ENCODE results near the gene ADGRD2. TPM values are rescaled to one million over a fixed set of nuclear protein-coding genes. Genes with fewer than 3 reads are reported as not detected.
A peak's percentile ranks its signal among the peaks of the same experiment; 100 is the strongest.

Gene ADGRD2
- total and polyA plus RNA-seq, 2 of the 13 experiments (the other 11 are each of a cell fraction or from before 2014, with no cell fraction given), result not detected

GRCh38 chr9:124489222-124489621, 39.0 kb downstream of the ADGRD2 start (continued):
- TF ChIP-seq NONO (IDR thresholded peaks at IDR 0.05) (no peak), NONO (CRISPR knock-in tag; conservative IDR thresholded peaks at IDR 0.05) (0 out of 2 replicates have a peak, but pooled peaks have one; percentile 18), TSC22D2 (CRISPR knock-in tag; IDR thresholded peaks at IDR 0.05; ENCODE audit: borderline replicate concordance) (no peak), KLF12 (CRISPR knock-in tag; IDR thresholded peaks at IDR 0.05; ENCODE audit: borderline replicate concordance) (no peak), ZNF781 (CRISPR knock-in tag; IDR thresholded peaks at IDR 0.05; ENCODE audit: borderline replicate concordance, not compliant biosample characterization) (no peak), HNF4A (CRISPR knock-in tag; IDR thresholded peaks at IDR 0.05) (no peak)

GRCh38 chr9:124490004-124490403, 39.8 kb downstream of the ADGRD2 start:
- H3K4me1 ChIP-seq (ENCODE audit: insufficient read depth, low read length), result no peaks in the 10 kb centered on the region
- POLR2A ChIA-PET, result interaction anchor here (0.8 kb wide), 1 partner anchor 47 kb away, joined by 3 read pairs; no protein-coding TSS in a partner anchor
- no peaks in the 10 kb centered on the region for H3K79me2 ChIP-seq (ENCODE audit: insufficient read depth, low read length)
- FAIRE-seq, result no peak
- no peak for DNase-seq (ENCODE audit: low spot score)
- H3K4me3 ChIP-seq (replicated peaks in 1 of 3; ENCODE audit: insufficient read depth in 1 of 3, low read depth in 2 of 3, low read length in 3 of 3), result no peak overlapping the region
- no peak overlapping the region for H3K4me2 ChIP-seq (ENCODE audit: low read depth, low read length)
- peaks cover 1 to 2% of the 10 kb centered on the region in 2 experiments; a peak in 3 of 5 replicates for H3K36me3 ChIP-seq (replicated peaks in 1 of 2; ENCODE audit: control insufficient read depth in 1 of 2, insufficient read depth in 2 of 2, low read length in 2 of 2)
- no peaks in the 10 kb centered on the region for H4K20me1 ChIP-seq (ENCODE audit: insufficient read depth, low read length)
- no peak overlapping the region for H3K9ac ChIP-seq (ENCODE audit: insufficient read depth, low read depth, low read length)
- H3K27ac ChIP-seq (ENCODE audit: extremely low read length, insufficient read depth, low read length), result no peak overlapping the region
- intact Hi-C loops (cut with micrococcal nuclease; ENCODE audit: unreplicated experiment), result no loop called here
- H3K9me3 ChIP-seq (ENCODE audit: low read length), result no peaks in the 10 kb centered on the region
- 100% methylated on average over 2 of the region's 2 CpGs for WGBS (ENCODE audit: low lambda C conversion rate)
- no TSS peak for BruUV-seq (replicated peaks)
- no peaks in the 10 kb centered on the region for H3K27me3 ChIP-seq (ENCODE audit: control insufficient read depth in 1 of 2, insufficient read depth in 2 of 2, low read length in 2 of 2)
- in situ Hi-C loops (cut with HindIII; ENCODE audit: extremely low pct_ligation_motif_present, low pct_unique_long_range_greater_than_20kb), result no loop called here
- ATAC-seq, result no peak
- TF ChIP-seq ZNF234 (CRISPR knock-in tag; conservative IDR thresholded peaks at IDR 0.05) (no peak), HNRNPL (IDR thresholded peaks at IDR 0.05; ENCODE audit: low read depth, low read length) (no peak), HDAC1 (CRISPR knock-in tag; IDR thresholded peaks at IDR 0.05) (no peak), KAT8 (CRISPR knock-in tag; IDR thresholded peaks at IDR 0.05) (no peak), DR1 (CRISPR knock-in tag; IDR thresholded peaks at IDR 0.05) (no peak), ZNF674 (CRISPR knock-in tag; IDR thresholded peaks at IDR 0.05; ENCODE audit: low read depth) (no peak), ZNF296 (CRISPR knock-in tag; conservative IDR thresholded peaks at IDR 0.05) (no peak), AHDC1 (CRISPR knock-in tag; IDR thresholded peaks at IDR 0.05; ENCODE audit: borderline replicate concordance) (no peak), ZNF382 (CRISPR knock-in tag; IDR thresholded peaks at IDR 0.05; ENCODE audit: borderline replicate concordance) (no peak), PPARG (CRISPR knock-in tag; conservative IDR thresholded peaks at IDR 0.05) (no peak), TBX3 (IDR thresholded peaks at IDR 0.05; ENCODE audit: borderline replicate concordance) (no peak), BORCS8-MEF2B (CRISPR knock-in tag; IDR thresholded peaks at IDR 0.05) (no peak)
- H2AFZ ChIP-seq (ENCODE audit: low read length), result no peak overlapping the region
- CTCF ChIA-PET (ENCODE audit: low intra/inter-chr PET ratio, low total read pairs), result no interaction called here

All from HepG2 (cell line).